ENCODE measurements around the gene ACKR2.

ACKR2 gene

GRCh38 chr3:42887084-42887483, 77.8 kb downstream of the ACKR2 start:
- Histone ChIP-seq H3K27ac (no peak overlapping the region), H3K4me3 (no peak overlapping the region)
- no peak for DNase-seq (ENCODE audit: low spot score)
- no peak for TF ChIP-seq CTCF (IDR thresholded peaks at IDR 0.05)

- H3K4me3 ChIP-seq: no peak overlapping the region
- no peak overlapping the region for H3K27ac ChIP-seq
- no peak for TF ChIP-seq CTCF (IDR thresholded peaks at IDR 0.05)
Measured at GRCh38 chr3:42891042-42891441, 81.8 kb downstream of the ACKR2 start.

GRCh38 chr3:42892169-42892568, 82.9 kb downstream of the ACKR2 start:
- no peak overlapping the region for H3K4me3 ChIP-seq
- no peak for DNase-seq (ENCODE audit: low spot score)
- H3K27ac ChIP-seq: no peak overlapping the region
- no peak for TF ChIP-seq CTCF (IDR thresholded peaks at IDR 0.05)

More at GRCh38 chr3:42891042-42891441, 81.8 kb downstream of the ACKR2 start:
- no peak for DNase-seq (ENCODE audit: low spot score)

GRCh38 chr3:42892807-42893206, 83.6 kb downstream of the ACKR2 start:
- Histone ChIP-seq H3K4me3 (no peak overlapping the region), H3K27ac (no peak overlapping the region)
- no peak for DNase-seq (ENCODE audit: low spot score)
- TF ChIP-seq CTCF (IDR thresholded peaks at IDR 0.05): no peak

GRCh38 chr3:42894698-42895579, 85.7 kb downstream of the ACKR2 start:
- no peak for DNase-seq (ENCODE audit: low spot score)
- no peak overlapping the region for H3K4me3 ChIP-seq
- TF ChIP-seq CTCF (IDR thresholded peaks at IDR 0.05): no peak
- H3K27ac ChIP-seq: no peak overlapping the region

- DNase-seq (ENCODE audit: low spot score): no peak
- H3K27ac ChIP-seq: no peak overlapping the region
- no peak overlapping the region for H3K4me3 ChIP-seq
- no peak for TF ChIP-seq CTCF (IDR thresholded peaks at IDR 0.05)
Measured at GRCh38 chr3:42895580-42895868, 86.3 kb downstream of the ACKR2 start.

All from coronary artery (tissue), 2 donors.